Thyroid gland (tissue), 4 donors: ENCODE data around the gene AHRR.

Experiments
- CTCF ChIP-seq, 6 experiments: fragments of 200-600 bp in 3 of 6; fragments of 450-650 bp in 3 of 6; sonication (generic) in 3 of 6; IDR thresholded peaks; one replicate each; pipeline ENCODE4 v1.5.1; 2016 to 2019; ENCODE audit warnings: antibody characterized with exemption in 6 of 6, mild to moderate bottlenecking in 2 of 6, inconsistent platforms in 1 of 6, moderate library complexity in 1 of 6
- POLR2A ChIP-seq, 2 donors: fragments of 450-650 bp; IDR thresholded peaks; one replicate each; pipeline ENCODE4 v1.6.1; 2017; ENCODE audit warnings: antibody characterized with exemption in 2 of 2, mild to moderate bottlenecking in 2 of 2, moderate library complexity in 1 of 2

- no peak for TF ChIP-seq CTCF (IDR thresholded peaks at IDR 0.05)
- no peak for TF ChIP-seq POLR2A (IDR thresholded peaks at IDR 0.05)
Observed at GRCh38 chr5:366541-367357, 45.2 kb downstream of the AHRR start.
